Smooth muscle cell (in vitro differentiated cells): Measurements from ENCODE around the gene RAB30. TPM values are rescaled to one million over a fixed set of nuclear protein-coding genes. Genes with fewer than 3 reads are reported as not detected.

Experiments used
- DNase-seq: peaks from one replicate; lab custom pipeline; 2025; ENCODE audit not compliant: unreplicated experiment; lab: John Stamatoyannopoulos, UW
- H2AFZ ChIP-seq: fragments of 200-600 bp; sonication (generic); 2 replicates; pipeline ENCODE4 v1.6.0; 2016; ENCODE audit warnings: antibody characterized with exemption, low read depth, mild to moderate bottlenecking
- H3F3A ChIP-seq: fragments of 200-600 bp; sonication (generic); 2 replicates; pipeline ENCODE4 v1.6.0; 2017; ENCODE audit warnings: antibody characterized with exemption, low read depth
- H3K27ac ChIP-seq: fragments of 200-600 bp; sonication (generic); 2 replicates; pipeline ENCODE4 v1.5.1; 2016; ENCODE audit warnings: low read depth, mild to moderate bottlenecking
- H3K27me3 ChIP-seq: fragments of 200-600 bp; sonication (generic); 2 replicates; pipeline ENCODE4 v1.6.1; 2016; ENCODE audit warnings: low read depth, mild to moderate bottlenecking
- H3K36me3 ChIP-seq: fragments of 200-600 bp; sonication (generic); 2 replicates; pipeline ENCODE4 v1.5.1; 2016; ENCODE audit warnings: low read depth
- H3K4me1 ChIP-seq: fragments of 200-600 bp; sonication (generic); 2 replicates; pipeline ENCODE4 v1.5.1; 2016; ENCODE audit warnings: low read depth
- H3K4me2 ChIP-seq: fragments of 200-600 bp; sonication (generic); 2 replicates; pipeline ENCODE4 v1.6.0; 2016; ENCODE audit warnings: mild to moderate bottlenecking
- H3K4me3 ChIP-seq: fragments of 200-600 bp; sonication (generic); 2 replicates; pipeline ENCODE4 v1.5.1; 2016; ENCODE audit warnings: mild to moderate bottlenecking
- H3K79me2 ChIP-seq: fragments of 200-600 bp; sonication (generic); 2 replicates; pipeline ENCODE4 v1.6.0; 2016; ENCODE audit warnings: low read depth, mild to moderate bottlenecking
- H3K9ac ChIP-seq: fragments of 200-600 bp; sonication (generic); 2 replicates; pipeline ENCODE4 v1.6.0; 2016; ENCODE audit warnings: low read depth
- H3K9me3 ChIP-seq: fragments of 200-600 bp; sonication (generic); replicated peaks from 2 replicates; pipeline ENCODE4 v1.5.1; 2016; ENCODE audit warnings: low read depth
- H4K20me1 ChIP-seq: fragments of 200-600 bp; sonication (generic); 2 replicates; pipeline ENCODE4 v1.6.0; 2016; ENCODE audit warnings: low read depth
- CTCF ChIP-seq: fragments of 200-600 bp; sonication (generic); IDR thresholded peaks from 2 replicates; pipeline ENCODE4 v1.5.1; 2017; ENCODE audit warnings: borderline replicate concordance, mild to moderate bottlenecking, antibody characterized with exemption; ENCODE audit not compliant: insufficient read depth, poor library complexity, severe bottlenecking
- WGBS: methylation state at CpG from one replicate; pipeline ENCODE4 v1.1.7; 2016; ENCODE audit warnings: low lambda C conversion rate; 5-methylcytosine and 5-hydroxymethylcytosine counted together
- polyA plus RNA-seq: library from polyadenylated mRNA; unstranded; fragments of >200 nt; fragmentation: Nextera tagmentation; extraction: Ambion mirVana; gene quantifications from 2 replicates; pipeline ENCODE4 v1.2.1, GENCODE V29; 2016
- total RNA-seq: library from RNA; depleted of rRNA; stranded (reverse); fragments of >200 nt; gene quantifications from 2 replicates; pipeline ENCODE4 v1.2.3, GENCODE V29; 2014

RAB30 gene
- total and polyA plus RNA-seq, 2 experiments from 2014 or later: 11.2 to 19.6 TPM

GRCh38 chr11:83061883-83062282 is 9.8 kb downstream of the RAB30 start:
- H3K79me2 ChIP-seq: peaks cover 97% of the 10 kb centered on the region
- WGBS: 92% methylated on average over 4 of the region's 4 CpGs
- no peak overlapping the region for H3K4me2 ChIP-seq
- no peaks in the 10 kb centered on the region for H3K27me3 ChIP-seq
- H4K20me1 ChIP-seq: peaks cover 90% of the 10 kb centered on the region
- no peak for DNase-seq
- H3K4me1 ChIP-seq: no peaks in the 10 kb centered on the region
- H3K9me3 ChIP-seq: no peaks in the 10 kb centered on the region
- no peak overlapping the region for H3K9ac ChIP-seq
- no peaks in the 10 kb centered on the region for H3K36me3 ChIP-seq
- no peak overlapping the region for H3K4me3 ChIP-seq
- H3K27ac ChIP-seq: no peak overlapping the region
- no peaks in the 10 kb centered on the region for H3F3A ChIP-seq
- H2AFZ ChIP-seq: no peak overlapping the region
- no peak for TF ChIP-seq CTCF

- no peak for DNase-seq
- Histone ChIP-seq H3K36me3 (no peaks in the 10 kb centered on the region), H3K4me2 (no peak overlapping the region), H3K4me1 (no peaks in the 10 kb centered on the region), H2AFZ (no peak overlapping the region), H4K20me1 (peaks cover 80% of the 10 kb centered on the region), H3K27ac (no peak overlapping the region), H3F3A (no peaks in the 10 kb centered on the region), H3K9me3 (no peaks in the 10 kb centered on the region), H3K9ac (no peak overlapping the region), H3K79me2 (peaks cover 97% of the 10 kb centered on the region), H3K4me3 (no peak overlapping the region), H3K27me3 (no peaks in the 10 kb centered on the region)
- WGBS: 93% methylated on average over 3 of the region's 3 CpGs
- no peak for TF ChIP-seq CTCF
Observed at GRCh38 chr11:83060965-83061364, 10.7 kb downstream of the RAB30 start.

- Histone ChIP-seq H3K79me2 (peaks cover 83% of the 10 kb centered on the region), H3K4me2 (no peak overlapping the region), H3K27me3 (no peaks in the 10 kb centered on the region), H2AFZ (no peak overlapping the region), H3K4me1 (peaks cover 10% of the 10 kb centered on the region), H3K4me3 (no peak overlapping the region), H3K36me3 (no peaks in the 10 kb centered on the region), H3K9me3 (no peaks in the 10 kb centered on the region), H4K20me1 (peaks cover 49% of the 10 kb centered on the region), H3F3A (peaks cover 19% of the 10 kb centered on the region), H3K9ac (no peak overlapping the region), H3K27ac (no peak overlapping the region)
- no peak for TF ChIP-seq CTCF
- no peak for DNase-seq
- 95% methylated on average over 3 of the region's 3 CpGs for WGBS
Observed at GRCh38 chr11:83057721-83058120, 14.0 kb downstream of the RAB30 start.

GRCh38 chr11:83056611-83057010 is 15.1 kb downstream of the RAB30 start:
- TF ChIP-seq CTCF: no peak
- DNase-seq: no peak
- no peaks in the 10 kb centered on the region for H3K9me3 ChIP-seq
- H3K4me3 ChIP-seq: no peak overlapping the region
- 97% methylated on average over 1 of the region's 1 CpG for WGBS
- no peak overlapping the region for H3K4me2 ChIP-seq
- peaks cover 23% of the 10 kb centered on the region for H3F3A ChIP-seq
- peaks cover 72% of the 10 kb centered on the region for H3K79me2 ChIP-seq
- peaks cover 13% of the 10 kb centered on the region for H3K4me1 ChIP-seq
- peaks cover 42% of the 10 kb centered on the region for H4K20me1 ChIP-seq
- no peak overlapping the region for H2AFZ ChIP-seq
- H3K27me3 ChIP-seq: no peaks in the 10 kb centered on the region
- H3K36me3 ChIP-seq: no peaks in the 10 kb centered on the region
- no peak overlapping the region for H3K27ac ChIP-seq
- no peak overlapping the region for H3K9ac ChIP-seq
